Measurements from ENCODE around the gene SP140.

GRCh38 chr2:230218421-230218820 lies 7.1 kb upstream of the SP140 start:
- TF ChIP-seq CTCF (IDR thresholded peaks at IDR 0.05), result no peak
- no peak for TF ChIP-seq REST (IDR thresholded peaks at IDR 0.05; ENCODE audit: insufficient read depth in 1 of 2, low read depth in 2 of 2, low read length in 1 of 2)
- TF ChIP-seq POLR2AphosphoS5 (IDR thresholded peaks at IDR 0.05; ENCODE audit: low read depth, low read length), result no peak
